ENCODE results near the gene AOPEP. TPM values are rescaled to one million over a fixed set of nuclear protein-coding genes. Genes with fewer than 3 reads are reported as not detected.

The AOPEP gene
- polyA plus RNA-seq, 2 of the 4 experiments (the other 2 are of a cell fraction): 226 to 266 TPM

- H3K27ac ChIP-seq: peak overlapping the region in 1 of 2 experiments; percentile 28; a peak in 1 of 6 replicates
- peaks cover 11% of the 10 kb centered on the region for H3K4me1 ChIP-seq
- DNase-seq (ENCODE audit: low read depth in 1 of 2, low spot score in 1 of 2): no peak
- no peak overlapping the region for H3K4me3 ChIP-seq
- no peak for ATAC-seq
- FAIRE-seq: no peak
- POLR2A ChIA-PET: no interaction called here
- no peak overlapping the region for H3K4me2 ChIP-seq
- WGBS (ENCODE audit: missing lambda C conversion rate): 95% methylated on average over 1 of the region's 1 CpG
- TF ChIP-seq ZC3H11A (IDR thresholded peaks at IDR 0.05) (no peak), BHLHE40 (IDR thresholded peaks at IDR 0.05; ENCODE audit: low read depth, low read length) (no peak), MYC (IDR thresholded peaks at IDR 0.05; ENCODE audit: borderline replicate concordance, low read length) (no peak), FOXS1 (CRISPR knock-in tag; IDR thresholded peaks at IDR 0.05) (no peak), CEBPB (IDR thresholded peaks at IDR 0.05) (no peak), GATA3 (IDR thresholded peaks at IDR 0.05; ENCODE audit: borderline replicate concordance) (no peak)
- TF ChIP-seq, protein P1, sequence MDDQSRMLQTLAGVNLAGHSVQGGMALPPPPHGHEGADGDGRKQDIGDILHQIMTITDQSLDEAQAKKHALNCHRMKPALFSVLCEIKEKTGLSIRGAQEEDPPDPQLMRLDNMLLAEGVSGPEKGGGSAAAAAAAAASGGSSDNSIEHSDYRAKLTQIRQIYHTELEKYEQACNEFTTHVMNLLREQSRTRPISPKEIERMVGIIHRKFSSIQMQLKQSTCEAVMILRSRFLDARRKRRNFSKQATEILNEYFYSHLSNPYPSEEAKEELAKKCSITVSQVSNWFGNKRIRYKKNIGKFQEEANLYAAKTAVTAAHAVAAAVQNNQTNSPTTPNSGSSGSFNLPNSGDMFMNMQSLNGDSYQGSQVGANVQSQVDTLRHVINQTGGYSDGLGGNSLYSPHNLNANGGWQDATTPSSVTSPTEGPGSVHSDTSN (IDR thresholded peaks at IDR 0.05): no peak
- H3K9me3 ChIP-seq: no peaks in the 10 kb centered on the region
- CTCF ChIA-PET: interaction anchor here (1.8 kb wide), 1 partner anchor 76 kb away, joined by 6 read pairs; no protein-coding TSS in a partner anchor
Measured at GRCh38 chr9:94758031-94758430, 31.5 kb downstream of the AOPEP start.

DNA sequence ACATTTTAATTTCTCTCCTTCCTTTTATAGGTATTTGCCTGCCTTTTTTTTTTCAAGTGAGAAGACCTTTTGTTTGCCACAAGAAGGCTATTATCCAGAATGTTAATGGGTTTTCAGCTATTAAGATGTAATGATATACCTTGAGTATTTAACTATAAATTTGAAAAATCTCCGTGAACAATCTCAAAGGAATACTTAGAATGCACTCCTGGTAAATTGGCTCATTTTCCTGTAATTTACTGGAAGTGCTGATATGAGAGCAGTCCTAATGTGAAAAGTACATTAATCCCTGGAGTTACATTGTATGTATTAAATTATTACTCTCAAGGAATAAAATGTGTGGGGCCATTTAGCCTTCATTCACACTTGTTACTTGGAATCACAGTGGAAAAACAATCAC lies 32.4 kb downstream of the AOPEP start:
- Histone ChIP-seq H3K27ac (no peak overlapping the region), H3K4me2 (no peak overlapping the region), H3K9me3 (no peaks in the 10 kb centered on the region), H3K4me3 (no peak overlapping the region), H3K4me1 (peaks cover 11% of the 10 kb centered on the region)
- no peak for ATAC-seq
- WGBS (ENCODE audit: missing lambda C conversion rate): 89% methylated on average over 1 of the region's 1 CpG
- CTCF ChIA-PET: interaction anchor here (1.1 to 1.8 kb wide), 2 partner anchors 77 to 360 kb away, joined by 3 to 6 read pairs; no protein-coding TSS in a partner anchor
- POLR2A ChIA-PET: no interaction called here
- DNase-seq (ENCODE audit: low read depth in 1 of 2, low spot score in 1 of 2): no peak
- TF ChIP-seq POLR2A (IDR thresholded peaks at IDR 0.05; ENCODE audit: low read length) (no peak), POLR2AphosphoS2 (conservative IDR thresholded peaks at IDR 0.05; ENCODE audit: low read length) (no peak), HOXB13 (CRISPR knock-in tag; IDR thresholded peaks at IDR 0.05; ENCODE audit: low read depth) (no peak), NPAS2 (CRISPR knock-in tag; IDR thresholded peaks at IDR 0.05; ENCODE audit: borderline replicate concordance) (no peak), HMGXB4 (CRISPR knock-in tag; IDR thresholded peaks at IDR 0.05; ENCODE audit: borderline replicate concordance) (no peak), CBX2 (IDR thresholded peaks at IDR 0.05; ENCODE audit: borderline replicate concordance, low read depth) (no peak), ZNF302 (CRISPR knock-in tag; IDR thresholded peaks at IDR 0.05) (no peak), NR3C1 (IDR thresholded peaks at IDR 0.05) (no peak), HDAC2 (IDR thresholded peaks at IDR 0.05) (no peak), EHF (CRISPR knock-in tag; IDR thresholded peaks at IDR 0.05) (no peak), MAFK (IDR thresholded peaks at IDR 0.05; ENCODE audit: partially characterized antibody) (no peak), ZC3H11A (IDR thresholded peaks at IDR 0.05) (no peak), ZSCAN20 (CRISPR knock-in tag; IDR thresholded peaks at IDR 0.05) (no peak), HOXA7 (CRISPR knock-in tag; IDR thresholded peaks at IDR 0.05) (no peak), SREBF2 (IDR thresholded peaks at IDR 0.05) (no peak), JUNB (IDR thresholded peaks at IDR 0.05) (no peak), CBX8 (IDR thresholded peaks at IDR 0.05) (no peak)
- no peak for FAIRE-seq

DNA sequence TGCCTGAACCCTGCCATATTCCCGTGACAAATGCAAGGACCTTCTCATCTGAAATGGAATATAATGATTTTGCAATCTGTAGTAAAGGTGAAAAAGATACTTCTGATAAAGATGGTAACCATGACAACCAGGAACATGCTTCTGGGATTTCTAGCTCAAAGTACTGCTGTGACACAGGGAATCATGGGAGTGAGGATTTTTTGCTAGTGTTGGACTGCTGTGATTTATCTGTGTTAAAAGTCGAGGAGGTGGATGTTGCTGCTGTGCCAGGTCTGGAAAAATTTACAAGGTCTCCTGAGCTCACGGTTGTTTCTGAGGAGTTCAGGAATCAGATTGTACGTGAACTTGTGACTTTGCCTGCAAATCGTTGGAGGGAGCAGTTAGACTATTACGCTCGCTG lies 33.5 kb downstream of the AOPEP start:
- ChIA-PET POLR2A (no interaction called here), CTCF (interaction anchor here (0.7 to 1.8 kb wide), 7 partner anchors 9 to 367 kb away, joined by 3 to 6 read pairs (median 4); no protein-coding TSS in a partner anchor)
- no peaks in the 10 kb centered on the region for H3K9me3 ChIP-seq
- no peak for FAIRE-seq
- H3K4me2 ChIP-seq: no peak overlapping the region
- peaks cover 11% of the 10 kb centered on the region for H3K4me1 ChIP-seq
- 94% methylated on average over 7 of the region's 7 CpGs for WGBS (ENCODE audit: missing lambda C conversion rate)
- no peak for DNase-seq (ENCODE audit: low read depth in 1 of 2, low spot score in 1 of 2)
- no peak for ATAC-seq
- H3K27ac ChIP-seq: no peak overlapping the region
- H3K4me3 ChIP-seq: no peak overlapping the region
- TF ChIP-seq HMGXB4 (CRISPR knock-in tag; IDR thresholded peaks at IDR 0.05; ENCODE audit: borderline replicate concordance): no peak
- TF ChIP-seq KDM1A (IDR thresholded peaks at IDR 0.05; ENCODE audit: low read depth): no peak
- TF ChIP-seq EHMT2 (IDR thresholded peaks at IDR 0.05; ENCODE audit: low read depth): no peak
- no peak for TF ChIP-seq HDAC2 (IDR thresholded peaks at IDR 0.05)
- TF ChIP-seq, protein P1 (IDR thresholded peaks at IDR 0.05): no peak
- no peak for TF ChIP-seq HES2 (IDR thresholded peaks at IDR 0.05)
- TF ChIP-seq, protein P2, sequence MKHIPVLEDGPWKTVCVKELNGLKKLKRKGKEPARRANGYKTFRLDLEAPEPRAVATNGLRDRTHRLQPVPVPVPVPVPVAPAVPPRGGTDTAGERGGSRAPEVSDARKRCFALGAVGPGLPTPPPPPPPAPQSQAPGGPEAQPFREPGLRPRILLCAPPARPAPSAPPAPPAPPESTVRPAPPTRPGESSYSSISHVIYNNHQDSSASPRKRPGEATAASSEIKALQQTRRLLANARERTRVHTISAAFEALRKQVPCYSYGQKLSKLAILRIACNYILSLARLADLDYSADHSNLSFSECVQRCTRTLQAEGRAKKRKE (CRISPR knock-in tag; IDR thresholded peaks at IDR 0.05; ENCODE audit: low read depth): no peak
- no peak for TF ChIP-seq MAZ (IDR thresholded peaks at IDR 0.05; ENCODE audit: borderline replicate concordance, low read depth, low read length)
- no peak for TF ChIP-seq RAD21 (conservative IDR thresholded peaks at IDR 0.05 in 1 of 2, IDR thresholded peaks at IDR 0.05 in 1 of 2)
- TF ChIP-seq ZC3H11A (IDR thresholded peaks at IDR 0.05): no peak
- no peak for TF ChIP-seq NR3C1 (IDR thresholded peaks at IDR 0.05)
- no peak for TF ChIP-seq HOXB5 (CRISPR knock-in tag; IDR thresholded peaks at IDR 0.05)
